Smooth muscle cell (in vitro differentiated cells): ENCODE results near the gene CEACAM19. TPM values are rescaled to one million over a fixed set of nuclear protein-coding genes. Genes with fewer than 3 reads are reported as not detected.

Experiments
- DNase-seq: peaks from one replicate; lab custom pipeline; 2025; ENCODE audit not compliant: unreplicated experiment; lab: John Stamatoyannopoulos, UW
- H2AFZ ChIP-seq: fragments of 200-600 bp; sonication (generic); 2 replicates; pipeline ENCODE4 v1.6.0; 2016; ENCODE audit warnings: antibody characterized with exemption, low read depth, mild to moderate bottlenecking
- H3F3A ChIP-seq: fragments of 200-600 bp; sonication (generic); 2 replicates; pipeline ENCODE4 v1.6.0; 2017; ENCODE audit warnings: antibody characterized with exemption, low read depth
- H3K27ac ChIP-seq: fragments of 200-600 bp; sonication (generic); 2 replicates; pipeline ENCODE4 v1.5.1; 2016; ENCODE audit warnings: low read depth, mild to moderate bottlenecking
- H3K27me3 ChIP-seq: fragments of 200-600 bp; sonication (generic); 2 replicates; pipeline ENCODE4 v1.6.1; 2016; ENCODE audit warnings: low read depth, mild to moderate bottlenecking
- H3K36me3 ChIP-seq: fragments of 200-600 bp; sonication (generic); 2 replicates; pipeline ENCODE4 v1.5.1; 2016; ENCODE audit warnings: low read depth
- H3K4me1 ChIP-seq: fragments of 200-600 bp; sonication (generic); 2 replicates; pipeline ENCODE4 v1.5.1; 2016; ENCODE audit warnings: low read depth
- H3K4me2 ChIP-seq: fragments of 200-600 bp; sonication (generic); 2 replicates; pipeline ENCODE4 v1.6.0; 2016; ENCODE audit warnings: mild to moderate bottlenecking
- H3K4me3 ChIP-seq: fragments of 200-600 bp; sonication (generic); 2 replicates; pipeline ENCODE4 v1.5.1; 2016; ENCODE audit warnings: mild to moderate bottlenecking
- H3K79me2 ChIP-seq: fragments of 200-600 bp; sonication (generic); 2 replicates; pipeline ENCODE4 v1.6.0; 2016; ENCODE audit warnings: low read depth, mild to moderate bottlenecking
- H3K9ac ChIP-seq: fragments of 200-600 bp; sonication (generic); 2 replicates; pipeline ENCODE4 v1.6.0; 2016; ENCODE audit warnings: low read depth
- H3K9me3 ChIP-seq: fragments of 200-600 bp; sonication (generic); replicated peaks from 2 replicates; pipeline ENCODE4 v1.5.1; 2016; ENCODE audit warnings: low read depth
- H4K20me1 ChIP-seq: fragments of 200-600 bp; sonication (generic); 2 replicates; pipeline ENCODE4 v1.6.0; 2016; ENCODE audit warnings: low read depth
- CTCF ChIP-seq: fragments of 200-600 bp; sonication (generic); IDR thresholded peaks from 2 replicates; pipeline ENCODE4 v1.5.1; 2017; ENCODE audit warnings: borderline replicate concordance, mild to moderate bottlenecking, antibody characterized with exemption; ENCODE audit not compliant: insufficient read depth, poor library complexity, severe bottlenecking
- WGBS: methylation state at CpG from one replicate; pipeline ENCODE4 v1.1.7; 2016; ENCODE audit warnings: low lambda C conversion rate; 5-methylcytosine and 5-hydroxymethylcytosine counted together
- polyA plus RNA-seq: library from polyadenylated mRNA; unstranded; fragments of >200 nt; fragmentation: Nextera tagmentation; extraction: Ambion mirVana; gene quantifications from 2 replicates; pipeline ENCODE4 v1.2.1, GENCODE V29; 2016
- total RNA-seq: library from RNA; depleted of rRNA; stranded (reverse); fragments of >200 nt; gene quantifications from 2 replicates; pipeline ENCODE4 v1.2.3, GENCODE V29; 2014

CEACAM19 gene
- total and polyA plus RNA-seq, 2 experiments from 2014 or later, result 0.81 to 0.88 TPM

GRCh38 chr19:44673510-44673909, 2.2 kb downstream of the CEACAM19 start:
- Histone ChIP-seq H3F3A (peaks cover 4% of the 10 kb centered on the region), H3K4me3 (no peak overlapping the region), H2AFZ (no peak overlapping the region), H3K27me3 (no peaks in the 10 kb centered on the region), H4K20me1 (no peaks in the 10 kb centered on the region), H3K27ac (no peak overlapping the region), H3K9me3 (no peaks in the 10 kb centered on the region), H3K4me2 (no peak overlapping the region), H3K9ac (no peak overlapping the region), H3K79me2 (no peaks in the 10 kb centered on the region), H3K4me1 (no peaks in the 10 kb centered on the region), H3K36me3 (no peaks in the 10 kb centered on the region)
- WGBS, result 94% methylated on average over 4 of the region's 4 CpGs
- no peak for DNase-seq
- no peak for TF ChIP-seq CTCF

GRCh38 chr19:44675521-44675920, 4.2 kb downstream of the CEACAM19 start:
- no peaks in the 10 kb centered on the region for H3K9me3 ChIP-seq
- no peak for TF ChIP-seq CTCF
- no peak overlapping the region for H3K9ac ChIP-seq
- no peaks in the 10 kb centered on the region for H3K36me3 ChIP-seq
- no peak overlapping the region for H3K27ac ChIP-seq
- H3K27me3 ChIP-seq, result no peaks in the 10 kb centered on the region
- no peak for DNase-seq
- H3K79me2 ChIP-seq, result no peaks in the 10 kb centered on the region
- 94% methylated on average over 6 of the region's 6 CpGs for WGBS
- no peaks in the 10 kb centered on the region for H4K20me1 ChIP-seq
- H2AFZ ChIP-seq, result no peak overlapping the region
- H3K4me3 ChIP-seq, result no peak overlapping the region
- no peak overlapping the region for H3K4me2 ChIP-seq
- no peaks in the 10 kb centered on the region for H3K4me1 ChIP-seq
- H3F3A ChIP-seq, result peaks cover 4% of the 10 kb centered on the region

GRCh38 chr19:44677019-44677811, 5.9 kb downstream of the CEACAM19 start:
- no peak overlapping the region for H3K4me3 ChIP-seq
- no peaks in the 10 kb centered on the region for H3K9me3 ChIP-seq
- H3K36me3 ChIP-seq, result no peaks in the 10 kb centered on the region
- 60% methylated on average over 8 of the region's 8 CpGs for WGBS
- H3F3A ChIP-seq, result peaks cover 4% of the 10 kb centered on the region
- no peaks in the 10 kb centered on the region for H3K4me1 ChIP-seq
- no peak overlapping the region for H3K9ac ChIP-seq
- TF ChIP-seq CTCF, result no peak
- H3K27ac ChIP-seq, result no peak overlapping the region
- H3K27me3 ChIP-seq, result no peaks in the 10 kb centered on the region
- no peak overlapping the region for H2AFZ ChIP-seq
- no peaks in the 10 kb centered on the region for H3K79me2 ChIP-seq
- no peak for DNase-seq
- no peak overlapping the region for H3K4me2 ChIP-seq
- H4K20me1 ChIP-seq, result no peaks in the 10 kb centered on the region

GRCh38 chr19:44680536-44680935, 9.3 kb downstream of the CEACAM19 start:
- TF ChIP-seq CTCF, result no peak
- Histone ChIP-seq H3K27ac (no peak overlapping the region), H2AFZ (no peak overlapping the region), H3K9ac (no peak overlapping the region), H3K79me2 (no peaks in the 10 kb centered on the region), H3K4me1 (no peaks in the 10 kb centered on the region), H3K4me3 (no peak overlapping the region), H3K27me3 (no peaks in the 10 kb centered on the region), H3K4me2 (no peak overlapping the region), H3K9me3 (no peaks in the 10 kb centered on the region), H3F3A (peaks cover 4% of the 10 kb centered on the region), H3K36me3 (no peaks in the 10 kb centered on the region), H4K20me1 (no peaks in the 10 kb centered on the region)
- no peak for DNase-seq
